Stimulated activated naive B cell treated with anti-CD40 and anti-IgM and Interleukin-4, amounts not matched to agents 10 μg/mL and 1 μg/mL and 100 μg/mL, for 72 hours (primary cell): ENCODE data around the gene CNPY1.

Experiments
- ATAC-seq, 2 donors: fragments of 150-1000 bp; cut with Tn5 transposase; replicated peaks; 2 replicates each; pipeline ENCODE4 v1.10.0; 2021; ENCODE audit warnings: moderate library complexity in 1 of 2
- DNase-seq: peaks from one replicate; pipeline ENCODE4 v3.0.0; 2021
- H3K27ac Mint-ChIP-seq: one replicate; pipeline ENCODE4 v1.8.0; 2022; ENCODE audit warnings: mild to moderate bottlenecking, mixed read lengths
- H3K27me3 Mint-ChIP-seq, 2 donors: one replicate each; pipeline ENCODE4 v1.8.0; 2022; ENCODE audit warnings: mixed read lengths in 2 of 2
- H3K36me3 Mint-ChIP-seq, 2 donors: one replicate each; pipeline ENCODE4 v1.8.0; 2022; ENCODE audit warnings: mixed read lengths in 2 of 2, mild to moderate bottlenecking in 1 of 2
- H3K4me1 Mint-ChIP-seq, 2 donors: one replicate each; pipeline ENCODE4 v1.8.0; 2022; ENCODE audit warnings: mixed read lengths in 2 of 2, mild to moderate bottlenecking in 1 of 2
- H3K4me3 Mint-ChIP-seq, 2 donors: one replicate each; pipeline ENCODE4 v1.8.0; 2022; ENCODE audit warnings: mild to moderate bottlenecking in 2 of 2, mixed read lengths in 2 of 2, moderate library complexity in 1 of 2
- H3K9me3 Mint-ChIP-seq, 2 donors: one replicate each; pipeline ENCODE4 v1.8.0; 2022; ENCODE audit warnings: mixed read lengths in 2 of 2, mild to moderate bottlenecking in 1 of 2

The CNPY1 gene

DNA sequence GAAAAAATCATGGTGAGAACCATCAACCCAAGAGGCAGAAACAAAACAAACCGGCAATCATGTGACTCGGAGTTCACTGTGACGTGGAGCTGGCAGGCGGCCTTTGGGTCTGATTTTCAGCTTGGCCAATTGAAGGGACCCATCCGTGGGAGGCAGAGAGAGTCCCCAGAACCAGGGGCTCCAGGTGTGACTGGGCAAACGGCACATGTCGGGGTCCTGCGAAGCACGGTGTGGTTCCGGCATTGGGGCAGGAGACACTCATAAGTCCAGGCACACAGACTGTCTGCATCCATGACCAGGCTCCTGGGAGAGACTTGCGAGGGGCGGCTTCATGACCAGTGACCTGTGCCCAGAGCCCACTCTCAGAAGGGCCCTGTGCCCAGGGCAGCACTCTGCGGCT is 12.6 kb upstream of the CNPY1 start:
- H3K36me3 Mint-ChIP-seq = no peaks in the 10 kb centered on the region
- H3K4me3 Mint-ChIP-seq = no peak overlapping the region
- H3K27me3 Mint-ChIP-seq = peaks cover 35% of the 10 kb centered on the region in 2 donors
- ATAC-seq (no peak), DNase-seq (no peak)
- peaks cover 0 to 3% of the 10 kb centered on the region in 2 donors for H3K9me3 Mint-ChIP-seq
- H3K27ac Mint-ChIP-seq = no peak overlapping the region
- no peaks in the 10 kb centered on the region for H3K4me1 Mint-ChIP-seq

DNA sequence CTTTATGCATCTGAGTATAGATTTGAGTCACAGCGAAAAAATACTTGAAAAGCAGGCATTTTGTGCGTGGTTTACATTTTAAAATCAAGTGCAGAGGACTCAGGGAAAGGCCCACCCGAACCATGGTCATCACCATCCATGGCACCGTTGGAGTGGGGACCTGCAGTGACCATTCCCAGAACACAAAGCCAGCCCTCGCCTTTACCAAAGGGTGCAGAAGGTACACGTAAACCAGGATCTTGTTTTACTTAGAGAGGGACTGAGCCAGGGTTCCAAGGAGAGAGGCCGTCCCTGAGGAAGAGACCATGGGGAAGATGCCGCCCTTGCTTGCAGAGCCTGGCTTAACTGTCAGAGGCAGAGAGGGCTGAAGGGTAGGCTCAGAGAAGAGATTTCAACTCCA is 12.0 kb upstream of the CNPY1 start:
- ATAC-seq (no peak), DNase-seq (no peak)
- H3K36me3 Mint-ChIP-seq = no peaks in the 10 kb centered on the region
- H3K27me3 Mint-ChIP-seq = peaks cover 35 to 40% of the 10 kb centered on the region in 2 donors
- no peak overlapping the region for H3K4me3 Mint-ChIP-seq
- H3K4me1 Mint-ChIP-seq = no peaks in the 10 kb centered on the region
- H3K9me3 Mint-ChIP-seq = peaks cover 0 to 3% of the 10 kb centered on the region in 2 donors
- no peak overlapping the region for H3K27ac Mint-ChIP-seq

DNA sequence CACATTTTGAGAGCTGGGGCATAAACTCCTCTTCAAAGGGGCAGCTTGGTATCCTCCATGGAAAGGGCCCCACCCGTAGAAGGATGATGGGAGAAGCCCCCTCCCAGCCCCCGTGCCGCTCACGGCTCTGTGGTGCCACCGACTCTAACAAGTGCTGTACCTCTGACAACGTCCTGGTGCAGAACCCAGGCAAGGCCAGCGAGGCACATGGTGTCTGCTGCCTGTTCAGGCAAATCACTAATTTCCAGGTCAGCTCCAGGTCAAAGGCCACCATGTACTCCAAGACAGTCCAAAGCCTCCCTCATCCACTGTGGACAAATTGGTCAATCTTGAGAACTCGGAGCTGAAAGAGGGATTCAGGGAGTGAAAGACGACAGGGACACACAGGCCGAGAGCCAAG is 11.4 kb upstream of the CNPY1 start:
- H3K4me1 Mint-ChIP-seq = no peaks in the 10 kb centered on the region
- peaks cover 40 to 42% of the 10 kb centered on the region in 2 donors for H3K27me3 Mint-ChIP-seq
- peaks cover 0 to 3% of the 10 kb centered on the region in 2 donors for H3K9me3 Mint-ChIP-seq
- no peak overlapping the region for H3K4me3 Mint-ChIP-seq
- no peak for DNase-seq
- no peaks in the 10 kb centered on the region for H3K36me3 Mint-ChIP-seq
- H3K27ac Mint-ChIP-seq = no peak overlapping the region
- ATAC-seq = no peak

DNA sequence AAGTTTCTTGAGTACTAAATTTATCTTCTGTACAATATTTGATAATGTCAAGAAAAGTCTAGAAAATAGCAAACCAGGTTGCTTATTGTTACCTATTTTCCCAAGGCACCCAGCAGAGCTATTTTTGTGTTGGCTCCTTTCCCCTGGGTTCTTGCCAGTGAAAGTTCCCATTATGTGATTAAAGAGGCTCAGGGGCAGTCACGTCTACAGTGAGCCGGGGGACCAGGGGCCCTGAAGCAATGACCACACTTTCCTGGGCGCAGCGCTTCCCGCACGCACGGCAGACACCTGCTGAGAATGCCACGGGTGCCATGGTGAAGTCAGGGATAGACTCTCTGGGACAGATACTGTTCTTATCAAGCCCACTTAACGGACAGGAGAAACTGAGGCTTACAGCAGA is 10.4 kb upstream of the CNPY1 start:
- Mint-ChIP-seq H3K27me3 (peaks cover 42 to 47% of the 10 kb centered on the region in 2 donors), H3K4me3 (no peak overlapping the region), H3K36me3 (no peaks in the 10 kb centered on the region), H3K9me3 (peaks cover 0 to 3% of the 10 kb centered on the region in 2 donors), H3K4me1 (no peaks in the 10 kb centered on the region), H3K27ac (no peak overlapping the region)
- ATAC-seq (no peak), DNase-seq (no peak)

DNA sequence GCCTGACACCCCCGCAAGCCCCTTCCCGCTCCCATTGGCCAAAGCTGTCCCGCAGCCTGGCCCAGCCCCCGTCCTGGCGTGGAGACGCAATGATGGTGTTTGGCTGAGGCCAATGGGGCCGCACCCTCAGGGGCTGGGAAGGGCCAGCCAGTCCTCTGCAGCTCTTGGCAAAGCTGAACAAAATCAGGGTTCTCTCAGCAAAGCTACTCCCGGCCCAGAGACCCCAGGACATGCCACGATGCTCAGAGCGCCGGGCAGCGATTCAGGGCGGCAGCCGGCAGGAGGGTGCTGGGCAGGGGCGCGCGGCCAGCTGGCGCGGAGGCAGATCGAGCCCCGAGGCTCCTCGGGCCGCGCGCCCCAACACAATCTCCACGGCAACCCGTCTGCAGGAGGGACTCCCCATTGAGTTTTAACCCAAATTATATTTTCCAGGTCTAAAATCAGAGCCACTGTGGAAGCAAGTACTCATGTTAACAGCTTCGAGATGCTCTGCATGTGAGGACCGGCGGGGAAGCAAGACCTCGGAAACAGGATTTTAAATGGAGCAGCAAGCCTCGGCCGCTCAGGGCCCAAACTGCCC is 8.8 kb upstream of the CNPY1 start:
- DNase-seq (no peak), ATAC-seq (no peak)
- no peak overlapping the region for H3K27ac Mint-ChIP-seq
- no peaks in the 10 kb centered on the region for H3K36me3 Mint-ChIP-seq
- H3K4me3 Mint-ChIP-seq = no peak overlapping the region
- no peaks in the 10 kb centered on the region for H3K4me1 Mint-ChIP-seq
- peaks cover 0 to 3% of the 10 kb centered on the region in 2 donors for H3K9me3 Mint-ChIP-seq
- H3K27me3 Mint-ChIP-seq = peaks cover 30 to 37% of the 10 kb centered on the region in 2 donors

DNA sequence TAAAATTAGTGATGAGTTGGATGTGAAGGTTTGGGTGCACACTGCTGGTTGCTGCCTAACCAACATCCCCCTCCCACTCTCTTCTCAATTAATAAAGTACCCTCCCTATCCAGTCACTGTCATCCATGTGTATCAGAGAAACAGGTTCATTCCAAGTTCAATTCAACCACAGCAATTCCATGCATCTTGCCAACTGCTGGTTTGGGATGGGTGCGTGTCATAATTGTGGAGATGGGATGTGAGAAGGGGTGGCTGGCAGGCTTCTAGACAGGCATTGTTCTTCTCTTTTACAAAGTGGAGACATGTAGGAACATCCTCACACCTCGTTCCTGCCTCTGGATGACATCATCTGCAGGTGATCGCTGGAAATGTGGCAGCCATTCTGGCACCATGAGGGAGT is 7.5 kb upstream of the CNPY1 start:
- Mint-ChIP-seq H3K9me3 (peaks cover 0 to 3% of the 10 kb centered on the region in 2 donors), H3K27me3 (peaks cover 27 to 29% of the 10 kb centered on the region in 2 donors), H3K4me3 (no peak overlapping the region), H3K36me3 (no peaks in the 10 kb centered on the region), H3K27ac (no peak overlapping the region), H3K4me1 (no peaks in the 10 kb centered on the region)
- ATAC-seq (no peak), DNase-seq (no peak)

DNA sequence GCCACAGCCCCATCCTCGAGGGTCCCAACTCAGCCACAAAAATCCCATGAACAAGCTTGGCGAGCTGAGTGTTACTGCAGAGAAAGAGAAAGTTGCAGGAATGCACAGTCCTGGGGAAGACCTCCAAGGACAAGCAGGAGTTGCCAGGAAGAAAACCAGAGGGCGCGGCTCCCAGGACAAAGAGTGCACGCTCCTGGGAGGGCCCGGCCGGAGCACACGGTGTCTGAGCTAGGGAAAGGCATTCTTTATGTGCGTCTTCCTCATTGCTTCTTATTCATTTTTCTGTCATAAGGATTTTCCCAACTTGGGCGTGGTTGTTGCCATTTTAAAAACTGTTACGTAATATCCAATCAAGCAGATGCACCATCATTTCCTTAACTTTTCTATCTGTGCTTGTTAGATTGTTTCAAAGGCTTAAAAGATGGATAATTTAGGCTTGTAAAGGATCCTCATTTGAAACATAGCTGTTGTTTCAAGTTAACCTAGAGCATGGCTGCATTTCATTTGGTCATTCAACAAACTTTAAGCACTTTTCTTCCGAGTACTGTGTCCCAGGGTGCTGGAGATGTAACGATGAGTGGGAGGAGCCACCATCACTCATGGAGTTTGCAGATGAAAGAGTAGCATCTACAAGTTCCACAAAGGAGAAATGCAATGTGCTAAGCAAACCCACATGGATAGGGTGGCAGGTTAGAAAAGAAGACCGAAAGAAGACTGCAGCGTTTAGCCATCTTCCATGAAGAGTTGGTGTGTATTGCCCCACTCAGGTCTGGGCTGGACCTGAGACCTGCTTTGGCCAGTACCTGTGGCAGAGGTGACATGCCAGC is 5.6 kb upstream of the CNPY1 start:
- H3K36me3 Mint-ChIP-seq = no peaks in the 10 kb centered on the region
- H3K9me3 Mint-ChIP-seq = peaks cover 0 to 3% of the 10 kb centered on the region in 2 donors
- H3K27ac Mint-ChIP-seq = no peak overlapping the region
- no peak overlapping the region for H3K4me3 Mint-ChIP-seq
- DNase-seq (no peak), ATAC-seq (no peak)
- peaks cover 30 to 37% of the 10 kb centered on the region in 2 donors for H3K27me3 Mint-ChIP-seq
- no peaks in the 10 kb centered on the region for H3K4me1 Mint-ChIP-seq

DNA sequence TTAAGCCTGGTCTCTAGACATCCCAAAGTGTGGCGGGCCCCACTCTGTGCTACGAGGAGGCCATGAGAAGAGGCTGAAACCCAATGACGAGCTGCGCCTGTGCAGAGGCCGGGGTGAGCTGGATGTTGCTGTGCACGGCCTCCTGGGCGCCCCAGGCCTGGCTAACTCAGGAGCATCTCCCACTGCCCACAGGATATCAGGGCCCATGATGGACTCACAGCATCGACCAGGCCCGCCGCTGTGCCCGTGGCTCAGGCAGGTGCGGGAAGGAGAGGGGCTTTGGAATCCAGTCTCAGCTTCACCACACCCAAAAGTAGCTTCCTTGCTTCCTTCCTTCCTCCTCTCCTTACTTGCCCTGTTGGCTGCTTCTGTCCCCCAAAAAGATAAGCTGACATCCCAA is 4.6 kb upstream of the CNPY1 start:
- no peaks in the 10 kb centered on the region for H3K4me1 Mint-ChIP-seq
- no peak overlapping the region for H3K4me3 Mint-ChIP-seq
- peaks cover 27 to 40% of the 10 kb centered on the region in 2 donors for H3K27me3 Mint-ChIP-seq
- ATAC-seq (peak in 1 of 2 donors; percentile 21), DNase-seq (no peak)
- no peaks in the 10 kb centered on the region for H3K36me3 Mint-ChIP-seq
- peaks cover 0 to 3% of the 10 kb centered on the region in 2 donors for H3K9me3 Mint-ChIP-seq
- H3K27ac Mint-ChIP-seq = no peak overlapping the region

DNA sequence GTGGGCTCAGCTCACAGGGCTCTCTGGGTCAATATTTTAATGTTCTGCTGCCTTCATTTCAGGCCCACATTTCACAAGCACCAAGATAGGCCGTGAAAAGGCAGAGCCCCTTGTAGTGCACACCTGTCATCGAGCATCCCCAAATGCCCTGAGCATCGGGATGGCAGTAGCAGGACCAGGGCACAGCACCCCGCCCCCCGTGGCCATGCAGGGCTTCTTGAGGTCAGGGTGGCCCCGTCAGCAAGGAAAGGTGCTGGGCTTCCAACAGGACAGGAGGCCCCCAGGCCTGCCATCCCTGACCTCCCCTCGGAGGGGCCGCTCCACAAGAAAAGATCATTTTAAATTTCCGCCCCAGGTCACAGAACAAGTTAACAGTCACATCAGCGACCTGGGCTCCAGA is 2.9 kb upstream of the CNPY1 start:
- no peak for ATAC-seq
- H3K4me3 Mint-ChIP-seq = no peak overlapping the region
- H3K27ac Mint-ChIP-seq = no peak overlapping the region
- DNase-seq = no peak
- no peaks in the 10 kb centered on the region for H3K9me3 Mint-ChIP-seq
- H3K27me3 Mint-ChIP-seq = peaks cover 19 to 37% of the 10 kb centered on the region in 2 donors
- no peaks in the 10 kb centered on the region for H3K4me1 Mint-ChIP-seq
- H3K36me3 Mint-ChIP-seq = no peaks in the 10 kb centered on the region

DNA sequence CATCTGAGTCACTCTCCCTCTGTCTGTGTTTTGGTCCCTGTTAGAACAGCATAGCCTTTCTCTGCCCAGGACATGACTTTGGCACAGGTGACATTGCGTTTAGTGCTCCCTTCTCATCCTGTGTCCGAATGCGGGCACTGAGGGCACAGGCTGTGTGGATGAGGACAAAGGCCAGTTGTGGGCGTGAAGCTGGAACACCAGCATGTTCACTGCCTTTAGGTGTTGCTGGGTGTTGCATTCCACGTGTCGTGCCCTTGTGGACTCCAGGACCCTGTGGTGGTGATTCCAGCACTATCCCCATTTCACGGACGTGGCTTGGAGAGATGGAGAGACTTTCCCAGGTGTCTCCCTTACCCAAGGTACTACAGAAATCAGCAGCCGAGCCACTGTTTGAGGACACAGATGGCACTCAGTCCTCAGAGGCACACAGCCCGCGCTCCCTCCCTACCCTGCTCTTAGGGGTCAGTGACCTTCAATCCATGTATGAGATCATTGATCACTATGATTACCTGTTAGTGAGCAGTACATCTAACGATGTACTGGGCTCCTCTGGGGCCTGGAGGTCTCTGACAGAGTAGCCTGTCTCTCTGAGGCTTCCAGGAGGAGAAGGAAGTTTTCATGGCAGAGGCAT is 917 bp upstream of the CNPY1 start:
- ATAC-seq (no peak), DNase-seq (no peak)
- Mint-ChIP-seq H3K4me3 (no peak overlapping the region), H3K36me3 (no peaks in the 10 kb centered on the region), H3K4me1 (no peaks in the 10 kb centered on the region), H3K27ac (no peak overlapping the region), H3K27me3 (peaks cover 8 to 27% of the 10 kb centered on the region in 2 donors), H3K9me3 (no peaks in the 10 kb centered on the region)

DNA sequence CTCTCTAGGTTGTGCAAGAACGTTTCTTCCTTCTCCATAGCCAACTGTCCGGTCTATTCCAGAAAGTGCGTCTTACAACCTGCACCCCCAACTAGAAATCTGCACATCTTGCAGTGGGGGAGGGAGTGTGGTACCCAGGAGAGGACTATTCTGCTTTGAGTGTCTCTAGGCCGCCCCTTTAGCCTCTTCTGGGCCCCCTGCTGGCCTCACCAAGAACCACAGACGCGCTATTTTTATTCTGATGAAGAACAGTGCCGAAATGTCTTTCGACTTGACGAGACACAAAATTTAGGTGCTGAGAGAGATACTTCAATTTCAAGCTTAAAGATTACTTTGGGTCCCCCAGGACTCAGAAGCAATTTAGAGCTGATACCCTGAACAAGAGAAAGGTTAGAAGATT is 1.0 kb downstream of the CNPY1 start:
- no peak overlapping the region for H3K27ac Mint-ChIP-seq
- no peaks in the 10 kb centered on the region for H3K4me1 Mint-ChIP-seq
- DNase-seq (no peak), ATAC-seq (no peak)
- no peaks in the 10 kb centered on the region for H3K36me3 Mint-ChIP-seq
- peaks cover 13 to 43% of the 10 kb centered on the region in 2 donors for H3K27me3 Mint-ChIP-seq
- H3K4me3 Mint-ChIP-seq = no peak overlapping the region
- H3K9me3 Mint-ChIP-seq = no peaks in the 10 kb centered on the region

DNA sequence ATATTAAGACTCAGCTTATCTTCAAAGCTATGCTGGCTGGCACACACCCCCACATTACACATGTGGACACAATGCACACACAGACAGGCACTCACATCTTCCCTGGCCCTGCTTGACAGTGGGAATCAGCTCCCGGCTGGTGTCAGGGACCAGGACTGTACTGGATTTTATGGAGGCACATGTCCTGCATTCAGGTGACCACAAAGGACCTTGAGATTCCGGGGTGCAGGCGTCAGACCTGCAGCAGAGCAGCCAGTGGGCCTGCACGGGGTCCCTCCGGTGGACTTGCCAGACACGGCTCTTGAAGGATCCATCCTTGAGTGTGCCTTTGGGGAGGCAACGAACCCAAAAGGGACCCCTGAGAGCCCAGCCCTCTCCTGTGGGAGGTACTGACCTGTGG is 1.9 kb downstream of the CNPY1 start:
- no peaks in the 10 kb centered on the region for H3K4me1 Mint-ChIP-seq
- H3K27ac Mint-ChIP-seq = no peak overlapping the region
- H3K9me3 Mint-ChIP-seq = no peaks in the 10 kb centered on the region
- ATAC-seq = no peak
- no peak overlapping the region for H3K4me3 Mint-ChIP-seq
- DNase-seq = no peak
- H3K36me3 Mint-ChIP-seq = no peaks in the 10 kb centered on the region
- H3K27me3 Mint-ChIP-seq = peaks cover 16 to 47% of the 10 kb centered on the region in 2 donors

DNA sequence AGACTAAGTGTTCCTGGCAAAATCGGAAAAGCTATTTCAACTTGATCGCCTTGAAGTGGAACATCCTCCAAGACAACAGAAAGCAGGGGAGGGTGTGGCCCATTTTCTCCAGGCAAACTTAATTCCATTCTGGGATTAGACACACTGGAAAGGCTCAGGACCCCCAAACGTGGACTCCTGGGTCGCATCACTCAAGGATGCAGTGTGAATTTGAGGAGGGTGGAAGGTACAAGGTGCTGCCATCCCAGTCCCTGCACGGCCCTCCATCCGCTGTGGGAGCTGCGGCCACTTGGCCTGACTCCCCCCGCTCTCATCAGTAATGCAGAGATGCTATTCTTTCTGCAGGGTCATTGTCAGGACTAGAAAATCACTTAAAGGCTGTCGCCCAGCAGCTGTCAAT is 2.4 kb downstream of the CNPY1 start:
- ATAC-seq (no peak), DNase-seq (no peak)
- Mint-ChIP-seq H3K4me3 (no peak overlapping the region), H3K4me1 (no peaks in the 10 kb centered on the region), H3K27me3 (peaks cover 18 to 51% of the 10 kb centered on the region in 2 donors), H3K9me3 (no peaks in the 10 kb centered on the region), H3K27ac (no peak overlapping the region), H3K36me3 (no peaks in the 10 kb centered on the region)

DNA sequence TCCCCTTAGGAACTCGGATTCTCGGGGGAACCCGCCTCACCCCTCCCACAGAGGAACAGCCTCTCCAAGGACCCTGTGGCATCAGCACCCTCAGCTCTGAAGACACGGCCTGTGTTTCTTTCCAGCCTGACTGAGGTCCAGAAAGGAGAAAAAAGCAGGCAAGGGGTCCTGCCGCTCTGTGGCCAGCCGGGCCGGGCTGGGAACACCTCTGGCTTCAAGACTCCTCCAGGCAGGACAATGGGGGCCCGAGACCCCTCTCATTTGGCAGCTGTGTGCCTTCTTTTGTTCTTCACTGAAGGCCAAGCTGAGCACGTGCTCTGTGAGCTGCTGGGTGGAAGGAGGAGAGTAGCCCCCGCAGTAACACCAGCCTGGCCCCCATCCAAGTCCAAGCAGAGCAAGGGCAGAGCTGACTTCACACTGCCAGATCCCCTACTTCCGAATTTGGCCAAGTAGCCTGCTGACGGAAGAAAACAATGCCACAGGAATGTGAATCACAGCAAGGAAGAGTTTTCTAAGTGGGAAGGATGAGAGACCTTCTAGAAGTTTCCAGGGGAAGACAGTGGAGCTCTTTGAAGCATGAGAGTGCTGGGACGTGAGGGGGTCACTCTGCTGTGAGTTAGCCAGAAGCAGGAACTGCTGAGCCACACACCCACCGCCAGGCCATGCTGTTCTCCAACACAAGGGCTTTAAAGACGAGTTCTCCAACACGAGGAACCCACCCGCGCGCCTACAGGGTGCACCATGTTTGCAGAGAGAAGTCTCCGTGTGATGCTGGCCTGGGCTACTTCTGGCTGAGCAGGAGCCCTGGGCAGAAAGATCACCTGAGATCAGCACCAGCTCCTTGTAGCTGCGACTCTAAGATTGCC is 3.1 kb downstream of the CNPY1 start:
- ATAC-seq (no peak), DNase-seq (no peak)
- H3K4me1 Mint-ChIP-seq = no peaks in the 10 kb centered on the region
- no peak overlapping the region for H3K27ac Mint-ChIP-seq
- H3K27me3 Mint-ChIP-seq = peaks cover 22 to 54% of the 10 kb centered on the region in 2 donors
- H3K4me3 Mint-ChIP-seq = no peak overlapping the region
- no peaks in the 10 kb centered on the region for H3K36me3 Mint-ChIP-seq
- H3K9me3 Mint-ChIP-seq = no peaks in the 10 kb centered on the region
